RWPE2 (cell line): ENCODE results near the gene PTPA.
"Not testable (repeated sequence)": the region's sequence is repeated elsewhere in the genome, so short reads cannot be mapped to it uniquely, and the experiment has no call there.

Experiments used
- ATAC-seq: fragments of 200-7000 bp; cut with Tn5 transposase; 3 replicates; pipeline ENCODE4 v1.9.1; 2021; ENCODE audit warnings: low read depth
- DNase-seq: peaks from one replicate; pipeline ENCODE4 v3.0.0-alpha.2; 2020; ENCODE audit warnings: low spot score
- H3K27ac ChIP-seq: fragments of 450-650 bp; 2 replicates; pipeline ENCODE4 v1.5.1; 2017; ENCODE audit warnings: mild to moderate bottlenecking; ENCODE audit not compliant: poor library complexity, severe bottlenecking
- H3K27me3 ChIP-seq: fragments of 250-450 bp; sonication (Bioruptor Pico); 2 replicates; pipeline ENCODE4 v1.5.1; 2021; ENCODE audit warnings: mild to moderate bottlenecking, moderate library complexity; ENCODE audit not compliant: insufficient read depth, poor library complexity, severe bottlenecking
- H3K36me3 ChIP-seq: fragments of 250-450 bp; sonication (Bioruptor Pico); 2 replicates; pipeline ENCODE4 v1.5.1; 2020; ENCODE audit warnings: low read depth, mild to moderate bottlenecking, moderate library complexity
- H3K4me1 ChIP-seq: fragments of 250-450 bp; sonication (Bioruptor Pico); 2 replicates; pipeline ENCODE4 v1.5.1; 2021; ENCODE audit warnings: mild to moderate bottlenecking, moderate library complexity; ENCODE audit not compliant: insufficient read depth, poor library complexity, severe bottlenecking
- H3K4me3 ChIP-seq: fragments of 250-450 bp; sonication (Bioruptor Pico); 2 replicates; pipeline ENCODE4 v1.5.1; 2021; ENCODE audit warnings: mild to moderate bottlenecking, moderate library complexity; ENCODE audit not compliant: severe bottlenecking
- H3K9me3 ChIP-seq: fragments of 250-450 bp; sonication (Bioruptor Pico); 2 replicates; pipeline ENCODE4 v1.5.1; 2021; ENCODE audit warnings: mild to moderate bottlenecking, moderate library complexity; ENCODE audit not compliant: severe bottlenecking
- TF ChIP-seq, protein P1 (sequence below): fragments of 450-650 bp; IDR thresholded peaks from one replicate; pipeline ENCODE4 v1.5.1; 2017; ENCODE audit warnings: mild to moderate bottlenecking, moderate library complexity; ENCODE audit not compliant: poor library complexity, severe bottlenecking

Gene PTPA

GRCh38 chr9:129193655-129194054 is 82.4 kb downstream of the PTPA start:
- H3K36me3 ChIP-seq: no peaks in the 10 kb centered on the region
- no peak for DNase-seq
- H3K4me3 ChIP-seq: no peak overlapping the region
- ATAC-seq: no peak
- no peaks in the 10 kb centered on the region for H3K27me3 ChIP-seq
- TF ChIP-seq, protein P1, sequence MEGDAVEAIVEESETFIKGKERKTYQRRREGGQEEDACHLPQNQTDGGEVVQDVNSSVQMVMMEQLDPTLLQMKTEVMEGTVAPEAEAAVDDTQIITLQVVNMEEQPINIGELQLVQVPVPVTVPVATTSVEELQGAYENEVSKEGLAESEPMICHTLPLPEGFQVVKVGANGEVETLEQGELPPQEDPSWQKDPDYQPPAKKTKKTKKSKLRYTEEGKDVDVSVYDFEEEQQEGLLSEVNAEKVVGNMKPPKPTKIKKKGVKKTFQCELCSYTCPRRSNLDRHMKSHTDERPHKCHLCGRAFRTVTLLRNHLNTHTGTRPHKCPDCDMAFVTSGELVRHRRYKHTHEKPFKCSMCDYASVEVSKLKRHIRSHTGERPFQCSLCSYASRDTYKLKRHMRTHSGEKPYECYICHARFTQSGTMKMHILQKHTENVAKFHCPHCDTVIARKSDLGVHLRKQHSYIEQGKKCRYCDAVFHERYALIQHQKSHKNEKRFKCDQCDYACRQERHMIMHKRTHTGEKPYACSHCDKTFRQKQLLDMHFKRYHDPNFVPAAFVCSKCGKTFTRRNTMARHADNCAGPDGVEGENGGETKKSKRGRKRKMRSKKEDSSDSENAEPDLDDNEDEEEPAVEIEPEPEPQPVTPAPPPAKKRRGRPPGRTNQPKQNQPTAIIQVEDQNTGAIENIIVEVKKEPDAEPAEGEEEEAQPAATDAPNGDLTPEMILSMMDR: no peak
- H3K9me3 ChIP-seq: no peaks in the 10 kb centered on the region
- H3K4me1 ChIP-seq: no peaks in the 10 kb centered on the region
- H3K27ac ChIP-seq: no peak overlapping the region

DNA sequence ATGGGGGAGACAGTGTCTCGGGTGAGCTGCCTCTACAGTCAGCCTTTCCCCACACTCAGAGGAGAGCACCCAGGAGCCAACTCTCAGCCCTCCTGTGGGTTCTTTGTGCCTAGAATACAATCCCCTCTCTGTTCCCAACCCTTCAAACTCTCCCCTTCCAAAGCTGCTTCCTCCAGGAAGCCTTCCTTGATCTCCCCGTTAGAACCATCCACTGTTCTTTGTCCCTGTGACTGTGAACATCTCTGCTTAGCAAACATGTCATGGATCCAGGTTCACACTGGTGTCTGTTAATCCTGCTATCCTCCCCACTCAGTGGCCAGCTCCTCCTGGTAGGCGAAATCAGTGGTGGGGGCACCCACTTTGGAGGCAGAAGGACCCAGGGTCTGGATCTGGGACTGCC is 83.0 kb downstream of the PTPA start:
- Histone ChIP-seq H3K27me3 (no peaks in the 10 kb centered on the region), H3K36me3 (no peaks in the 10 kb centered on the region), H3K4me1 (no peaks in the 10 kb centered on the region), H3K27ac (no peak overlapping the region), H3K4me3 (no peak overlapping the region), H3K9me3 (no peaks in the 10 kb centered on the region)
- no peak for ATAC-seq
- DNase-seq: no peak
- TF ChIP-seq, protein P1: no peak

DNA sequence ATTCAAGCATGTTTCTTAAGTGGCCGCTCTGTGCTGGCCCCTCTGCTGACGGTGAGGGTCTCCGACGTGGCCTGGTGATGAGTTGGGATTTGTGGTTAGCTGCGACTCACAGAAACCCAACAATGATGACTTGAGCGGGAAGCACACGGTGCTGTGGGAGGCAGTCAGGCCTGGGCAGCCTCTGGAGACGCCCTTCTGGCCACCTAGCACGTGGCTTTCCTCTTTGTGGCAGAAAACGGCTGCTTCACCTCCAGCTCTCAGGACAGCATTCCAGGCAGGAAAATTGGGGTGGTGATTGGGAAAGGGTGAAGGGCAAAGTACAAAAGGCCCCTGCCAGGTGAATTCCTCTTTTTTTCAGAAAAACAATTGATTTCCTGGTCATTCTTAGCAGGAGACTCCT is 84.4 kb downstream of the PTPA start:
- Histone ChIP-seq H3K9me3 (no peaks in the 10 kb centered on the region), H3K36me3 (no peaks in the 10 kb centered on the region), H3K4me1 (no peaks in the 10 kb centered on the region), H3K27me3 (no peaks in the 10 kb centered on the region), H3K4me3 (no peak overlapping the region), H3K27ac (no peak overlapping the region)
- DNase-seq: no peak
- no peak for ATAC-seq
- TF ChIP-seq, protein P1: no peak

DNA sequence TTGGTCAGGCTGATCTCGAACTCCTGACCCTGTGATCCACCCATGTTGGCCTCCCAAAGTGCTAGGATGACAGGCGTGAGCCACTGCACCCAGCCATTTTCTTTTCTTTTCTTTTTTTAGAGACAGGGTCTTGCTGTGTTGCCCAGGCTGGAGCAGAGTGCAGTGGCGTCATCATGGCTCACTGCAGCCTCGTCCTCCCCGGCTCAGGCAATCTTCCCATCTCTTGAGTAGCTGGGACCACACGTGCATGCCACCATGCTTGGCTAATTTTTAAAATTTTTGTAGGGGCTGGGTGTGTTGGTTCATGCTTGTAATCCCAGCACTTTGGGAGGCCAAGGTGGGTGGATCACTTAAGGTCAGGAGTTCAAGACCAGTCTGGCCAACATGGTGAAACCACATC is 85.8 kb downstream of the PTPA start:
- not testable (repeated sequence) for H3K9me3 ChIP-seq, H3K27me3 ChIP-seq, ATAC-seq, H3K36me3 ChIP-seq, H3K27ac ChIP-seq, H3K4me3 ChIP-seq, H3K4me1 ChIP-seq, DNase-seq

- ATAC-seq (no peak), DNase-seq (no peak)
- H3K27ac ChIP-seq: no peak overlapping the region
- no peaks in the 10 kb centered on the region for H3K9me3 ChIP-seq
- no peaks in the 10 kb centered on the region for H3K27me3 ChIP-seq
- no peaks in the 10 kb centered on the region for H3K36me3 ChIP-seq
- TF ChIP-seq, protein P1: no peak
- H3K4me1 ChIP-seq: no peaks in the 10 kb centered on the region
- H3K4me3 ChIP-seq: no peak overlapping the region
These were observed 86.7 kb downstream of the PTPA start for GRCh38 chr9:129197978-129198318.
